DMS53 treated with DMSO at 0.1 percent for 48 hours (cell line): ENCODE data around the gene ZBTB16.

Experiments
- DNase-seq: peaks from one replicate; lab custom pipeline; 2025; ENCODE audit not compliant: unreplicated experiment; lab: John Stamatoyannopoulos, UW

The ZBTB16 gene

GRCh38 chr11:114256176-114256966, 196.9 kb downstream of the ZBTB16 start:
- DNase-seq, result no peak

- no peak for DNase-seq
Measured at GRCh38 chr11:114256967-114257286, 197.4 kb downstream of the ZBTB16 start.

DNA sequence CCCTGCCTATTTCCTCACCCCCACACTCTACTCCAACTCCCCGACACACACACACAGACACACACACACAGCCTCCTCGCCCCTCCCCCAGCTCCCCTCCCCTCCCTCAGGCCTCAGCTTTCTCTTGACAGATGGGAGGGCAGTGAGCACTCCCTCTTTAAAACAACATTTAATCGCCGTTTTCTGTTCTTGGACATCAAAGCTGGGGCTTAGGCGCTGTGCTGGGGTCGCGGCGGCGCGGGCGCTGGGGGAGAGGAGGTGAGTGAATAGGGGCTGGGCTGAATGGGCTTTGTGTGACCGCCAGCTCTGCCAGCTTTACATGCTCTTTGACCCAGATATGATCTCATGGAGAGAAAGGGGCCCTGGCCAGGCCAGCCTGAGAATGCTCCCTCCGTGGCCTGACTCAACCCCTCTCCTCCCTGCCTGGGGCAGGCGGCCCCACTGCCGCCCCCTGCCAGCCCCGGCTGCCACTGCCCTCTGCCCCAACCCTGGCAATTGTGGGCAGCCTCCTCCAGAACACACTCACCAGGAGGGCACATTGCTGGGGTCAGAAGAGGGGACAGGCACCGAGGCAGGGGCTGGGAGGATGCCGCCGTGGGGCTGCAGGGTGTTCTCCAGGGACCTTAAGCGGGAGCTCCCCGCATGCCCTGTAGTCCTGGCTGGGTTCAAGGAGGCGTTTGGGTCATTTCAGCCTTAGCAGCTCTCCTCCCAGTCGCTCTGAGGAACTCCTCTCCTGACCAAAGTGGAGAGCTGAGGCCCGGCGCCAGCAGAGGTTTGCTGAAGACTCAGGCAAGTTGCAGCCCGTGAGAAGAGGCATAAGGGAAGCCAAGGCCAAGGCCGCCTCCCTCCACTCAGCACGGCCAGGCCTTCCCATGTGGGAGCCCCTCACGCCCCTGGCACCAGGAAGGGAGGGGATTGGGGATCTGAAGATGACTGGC, 198.4 kb downstream of the ZBTB16 start:
- DNase-seq, result no peak

- no peak for DNase-seq
Measured at GRCh38 chr11:114258696-114259095, 199.2 kb downstream of the ZBTB16 start.

DNA sequence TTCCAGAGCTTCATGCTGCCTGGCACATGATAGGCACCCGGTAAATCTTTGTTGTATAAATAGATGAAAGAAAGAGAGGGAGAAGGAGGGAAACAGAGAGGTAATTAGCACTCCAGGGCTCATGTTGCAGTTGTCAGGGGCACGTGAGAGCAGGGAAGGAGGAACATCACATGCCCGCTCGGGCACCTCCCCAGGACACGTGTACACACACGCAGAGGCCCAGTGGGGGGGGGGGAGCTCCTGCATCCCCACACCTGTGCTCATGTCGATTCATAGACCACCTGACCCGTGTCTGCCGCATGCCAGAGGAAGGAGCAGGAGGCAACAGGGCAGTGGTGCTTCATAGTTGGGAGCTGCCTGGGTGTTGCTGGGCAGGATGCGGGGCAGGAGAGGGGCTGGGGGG, 199.6 kb downstream of the ZBTB16 start:
- no peak for DNase-seq

GRCh38 chr11:114259551-114259983, 200.1 kb downstream of the ZBTB16 start:
- DNase-seq, result no peak

- no peak for DNase-seq
Measured at GRCh38 chr11:114260077-114260476, 200.6 kb downstream of the ZBTB16 start.

DNA sequence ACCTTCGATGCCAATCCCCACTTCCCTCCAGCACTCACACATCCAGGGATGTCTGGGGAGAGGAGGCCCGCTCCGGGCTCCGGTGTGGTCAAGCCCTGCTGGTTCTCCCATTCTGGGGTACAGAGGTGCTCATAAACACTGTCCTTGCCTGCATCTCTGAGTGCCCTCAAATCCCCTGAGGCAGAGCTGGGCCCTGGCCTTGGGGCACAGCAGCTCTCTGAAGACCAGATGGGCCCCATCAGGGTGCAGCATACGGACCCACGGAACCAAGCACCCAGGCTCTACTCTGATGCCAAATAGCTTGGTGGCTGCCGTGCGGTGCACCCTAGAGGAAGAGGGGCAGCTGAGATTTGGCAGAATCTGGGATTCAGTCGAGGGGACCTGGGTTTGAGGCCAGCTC, 201.0 kb downstream of the ZBTB16 start:
- no peak for DNase-seq

- DNase-seq, result no peak
Measured at GRCh38 chr11:114261791-114262190, 202.3 kb downstream of the ZBTB16 start.

DNA sequence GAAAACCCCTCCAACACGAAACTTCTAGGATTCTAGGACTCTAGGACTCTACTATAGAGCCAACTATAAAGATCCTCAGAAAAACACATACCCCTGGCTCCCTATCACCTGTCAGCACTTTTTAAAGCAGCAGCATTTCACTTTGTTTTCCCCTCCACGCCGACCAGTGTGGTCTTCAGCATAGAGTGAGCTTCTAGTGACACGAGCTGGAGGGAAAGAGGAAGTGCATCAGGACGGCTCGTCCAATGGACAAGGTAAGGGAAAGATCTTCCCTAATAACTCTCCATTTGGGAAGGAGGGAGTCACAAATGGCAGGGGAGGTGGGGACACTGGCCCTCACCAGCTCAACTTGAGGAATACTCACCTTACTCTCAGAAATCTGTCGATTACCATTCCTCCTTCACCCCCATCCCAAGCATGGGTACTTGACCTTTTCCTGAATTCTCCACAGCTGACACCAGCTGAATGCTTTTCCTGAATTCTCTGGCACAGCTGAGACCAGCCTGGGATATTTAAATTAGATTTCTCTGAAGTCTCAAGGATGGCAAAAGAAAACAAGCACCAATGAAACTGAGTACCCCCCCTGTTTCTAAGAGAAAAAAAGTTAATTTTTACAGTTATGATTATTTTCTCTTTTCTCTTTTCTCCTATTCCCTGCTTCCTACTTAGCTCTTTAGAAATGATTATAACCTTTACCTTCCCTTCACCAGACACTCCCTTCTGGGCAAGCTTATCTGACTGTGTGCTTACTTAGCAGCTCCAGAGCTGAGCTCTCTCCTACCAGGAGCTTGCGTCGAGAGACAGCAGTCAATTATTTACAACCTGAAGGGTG, 203.4 kb downstream of the ZBTB16 start:
- peak; percentile 19 for DNase-seq

- no peak for DNase-seq
Measured at GRCh38 chr11:114263513-114264170, 204.1 kb downstream of the ZBTB16 start.

DNA sequence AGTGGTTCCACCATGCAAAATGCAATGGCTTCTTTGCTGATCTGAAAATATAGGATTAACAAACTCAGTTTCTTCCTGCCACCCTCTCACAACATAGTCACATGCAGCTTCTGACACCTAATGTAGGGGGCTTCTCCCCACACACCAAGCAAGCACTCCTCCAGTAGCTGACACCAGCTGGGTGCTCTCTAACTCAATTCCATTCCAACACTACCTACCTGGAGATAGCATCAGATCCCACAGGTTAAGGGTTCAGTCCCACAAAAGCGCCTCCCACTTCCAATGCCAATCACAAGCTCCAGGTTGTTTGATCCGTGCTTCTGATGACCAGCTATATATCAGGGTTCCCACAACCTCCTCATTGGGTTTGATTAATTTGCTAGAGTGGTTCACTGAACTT, 204.9 kb downstream of the ZBTB16 start:
- DNase-seq, result no peak

GRCh38 chr11:114265122-114265878, 205.8 kb downstream of the ZBTB16 start:
- no peak for DNase-seq

GRCh38 chr11:114269498-114269897, 210.0 kb downstream of the ZBTB16 start:
- no peak for DNase-seq

GRCh38 chr11:114270531-114271270, 211.2 kb downstream of the ZBTB16 start:
- no peak for DNase-seq

DNA sequence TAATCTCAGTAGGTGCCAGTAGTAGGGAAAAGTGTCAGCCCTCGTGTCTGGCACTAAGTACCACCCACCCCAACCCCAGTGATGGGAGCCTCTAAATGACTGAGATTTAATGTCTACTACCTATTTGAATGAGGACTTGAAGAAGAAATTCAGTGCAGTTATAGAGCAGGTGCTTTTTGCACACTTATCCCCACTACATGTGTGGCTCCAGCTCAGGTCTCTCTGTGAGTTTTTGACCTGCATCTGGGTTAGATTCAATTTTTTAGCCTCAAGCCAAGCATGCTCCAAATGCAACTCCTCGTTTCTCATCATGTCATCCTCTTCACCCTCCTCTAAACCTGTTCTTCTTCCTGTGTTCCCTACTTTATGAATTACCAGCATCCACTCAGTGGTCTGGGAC, 211.8 kb downstream of the ZBTB16 start:
- DNase-seq, result no peak

DNA sequence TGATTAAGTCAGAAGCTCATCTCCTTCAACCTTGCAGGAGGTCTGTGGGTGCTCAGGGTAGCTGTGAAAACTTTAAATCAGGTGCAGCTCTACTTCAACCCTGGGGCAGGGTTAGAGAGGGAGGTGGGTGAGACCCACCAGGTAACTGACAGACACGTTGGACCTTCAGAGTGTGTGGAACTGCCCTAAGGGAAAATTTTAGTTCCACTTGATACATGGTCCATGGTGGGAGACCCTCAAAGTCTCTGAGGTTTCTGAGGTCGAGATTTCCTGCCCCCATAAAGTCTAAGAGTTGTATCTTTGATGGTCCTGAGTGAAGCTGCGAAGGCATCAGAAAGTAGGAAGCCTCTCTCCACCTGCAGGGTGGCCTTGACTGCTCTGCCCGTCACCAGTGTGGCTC, 212.8 kb downstream of the ZBTB16 start:
- DNase-seq, result no peak

DNA sequence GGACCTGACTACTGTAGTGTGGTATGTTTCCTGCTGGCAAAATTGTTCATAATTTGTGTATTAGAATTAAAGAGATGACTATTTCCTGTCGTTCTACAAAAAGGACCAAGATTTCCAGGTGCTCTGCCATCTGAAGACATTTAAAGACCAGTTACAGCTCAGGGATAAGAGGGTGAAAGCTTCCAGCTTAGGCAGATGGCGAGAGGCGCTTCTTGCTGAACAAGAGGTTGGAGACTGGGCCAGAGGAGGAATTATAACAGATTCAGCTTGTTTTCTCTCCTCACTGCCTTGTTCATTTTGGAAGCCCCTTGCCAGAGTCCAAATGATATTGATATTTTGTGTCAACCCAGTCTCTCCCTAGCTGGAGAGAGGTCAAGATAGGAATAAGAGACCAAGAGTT, 213.6 kb downstream of the ZBTB16 start:
- no peak for DNase-seq

GRCh38 chr11:114273890-114274635, 214.6 kb downstream of the ZBTB16 start:
- DNase-seq, result no peak
